ENCODE measurements around the gene LIN28B.

DNA sequence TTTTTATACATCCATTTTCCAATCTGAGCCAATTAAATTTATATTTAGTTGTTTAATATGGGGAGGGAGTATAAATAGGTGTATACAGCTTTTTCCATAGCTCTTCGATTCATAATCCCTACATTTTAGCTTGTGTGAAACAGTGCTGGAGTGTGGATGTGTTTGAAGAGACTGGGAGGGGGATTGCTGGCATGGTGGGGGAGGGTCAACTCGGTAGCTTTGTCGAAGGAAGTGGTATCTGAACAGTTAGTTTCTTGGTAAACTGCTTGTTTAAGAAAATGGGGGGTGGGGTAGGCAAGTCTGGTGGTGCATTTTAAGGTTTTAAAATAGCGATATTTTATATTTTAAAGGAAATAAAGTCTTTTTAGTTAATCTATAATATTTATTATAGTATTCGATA lies 1.4 kb upstream of the LIN28B start:
- TF ChIP-seq POLR2A (IDR thresholded peaks at IDR 0.05): no peak
- TF ChIP-seq, protein P1, sequence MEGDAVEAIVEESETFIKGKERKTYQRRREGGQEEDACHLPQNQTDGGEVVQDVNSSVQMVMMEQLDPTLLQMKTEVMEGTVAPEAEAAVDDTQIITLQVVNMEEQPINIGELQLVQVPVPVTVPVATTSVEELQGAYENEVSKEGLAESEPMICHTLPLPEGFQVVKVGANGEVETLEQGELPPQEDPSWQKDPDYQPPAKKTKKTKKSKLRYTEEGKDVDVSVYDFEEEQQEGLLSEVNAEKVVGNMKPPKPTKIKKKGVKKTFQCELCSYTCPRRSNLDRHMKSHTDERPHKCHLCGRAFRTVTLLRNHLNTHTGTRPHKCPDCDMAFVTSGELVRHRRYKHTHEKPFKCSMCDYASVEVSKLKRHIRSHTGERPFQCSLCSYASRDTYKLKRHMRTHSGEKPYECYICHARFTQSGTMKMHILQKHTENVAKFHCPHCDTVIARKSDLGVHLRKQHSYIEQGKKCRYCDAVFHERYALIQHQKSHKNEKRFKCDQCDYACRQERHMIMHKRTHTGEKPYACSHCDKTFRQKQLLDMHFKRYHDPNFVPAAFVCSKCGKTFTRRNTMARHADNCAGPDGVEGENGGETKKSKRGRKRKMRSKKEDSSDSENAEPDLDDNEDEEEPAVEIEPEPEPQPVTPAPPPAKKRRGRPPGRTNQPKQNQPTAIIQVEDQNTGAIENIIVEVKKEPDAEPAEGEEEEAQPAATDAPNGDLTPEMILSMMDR (IDR thresholded peaks at IDR 0.05): no peak

Measured in adrenal gland (tissue), 5 donors.